ENCODE measurements around the gene FTSJ3.
"Not testable (repeated sequence)": the region's sequence is repeated elsewhere in the genome, so short reads cannot be mapped to it uniquely, and the experiment has no call there.

FTSJ3 gene

DNA sequence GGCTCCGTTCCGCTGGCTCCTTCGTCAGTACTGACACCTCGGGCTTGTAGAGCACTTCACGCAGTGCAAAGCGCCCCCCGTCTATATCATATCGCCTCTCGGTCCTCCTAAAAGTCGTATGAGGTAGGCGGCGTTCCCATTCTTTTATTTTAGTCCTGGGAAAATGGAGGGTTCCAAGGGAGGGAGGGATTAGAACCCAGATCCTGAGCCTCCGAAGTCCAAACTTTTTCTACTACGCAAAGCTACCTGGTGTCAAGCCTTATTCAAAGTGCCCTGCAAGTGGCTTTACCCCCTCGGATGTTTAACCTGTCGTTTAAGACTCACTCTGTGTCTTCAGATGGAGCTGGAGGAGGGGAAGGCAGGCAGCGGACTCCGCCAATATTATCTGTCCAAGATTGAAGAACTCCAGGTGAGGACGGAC is 348 bp upstream of the FTSJ3 start:
- DNase-seq (ENCODE audit: low spot score): no peak

DNA sequence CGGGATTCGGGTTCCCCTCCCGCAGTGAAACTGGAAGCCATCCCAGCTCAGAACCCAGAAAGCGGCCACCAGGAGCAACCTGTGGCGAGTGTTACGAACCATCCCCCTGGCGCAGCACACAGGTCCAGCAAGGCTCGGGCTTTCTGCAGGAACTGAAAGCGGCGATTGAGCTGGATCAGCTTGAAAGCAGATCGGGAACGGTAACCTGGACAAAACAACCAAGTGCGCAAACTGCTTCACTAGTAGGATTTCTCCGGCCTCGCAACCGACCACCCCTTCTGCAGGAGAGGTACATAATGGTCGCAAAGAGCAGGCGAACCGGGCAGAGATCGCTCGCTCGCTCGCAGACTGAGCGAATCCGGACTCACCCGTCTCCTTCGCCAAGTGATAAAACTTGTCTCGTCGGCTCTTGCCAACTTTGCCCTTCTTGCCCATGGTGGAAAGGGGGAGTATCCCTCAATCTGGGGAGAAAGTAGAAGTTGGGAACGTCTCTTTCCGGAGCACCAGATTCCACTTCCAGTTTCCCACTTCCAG is 928 bp downstream of the FTSJ3 start:
- no peak for DNase-seq (ENCODE audit: low spot score)

GRCh38 chr17:63824362-63824761 is 3.1 kb downstream of the FTSJ3 start:
- DNase-seq (ENCODE audit: low spot score): no peak

DNA sequence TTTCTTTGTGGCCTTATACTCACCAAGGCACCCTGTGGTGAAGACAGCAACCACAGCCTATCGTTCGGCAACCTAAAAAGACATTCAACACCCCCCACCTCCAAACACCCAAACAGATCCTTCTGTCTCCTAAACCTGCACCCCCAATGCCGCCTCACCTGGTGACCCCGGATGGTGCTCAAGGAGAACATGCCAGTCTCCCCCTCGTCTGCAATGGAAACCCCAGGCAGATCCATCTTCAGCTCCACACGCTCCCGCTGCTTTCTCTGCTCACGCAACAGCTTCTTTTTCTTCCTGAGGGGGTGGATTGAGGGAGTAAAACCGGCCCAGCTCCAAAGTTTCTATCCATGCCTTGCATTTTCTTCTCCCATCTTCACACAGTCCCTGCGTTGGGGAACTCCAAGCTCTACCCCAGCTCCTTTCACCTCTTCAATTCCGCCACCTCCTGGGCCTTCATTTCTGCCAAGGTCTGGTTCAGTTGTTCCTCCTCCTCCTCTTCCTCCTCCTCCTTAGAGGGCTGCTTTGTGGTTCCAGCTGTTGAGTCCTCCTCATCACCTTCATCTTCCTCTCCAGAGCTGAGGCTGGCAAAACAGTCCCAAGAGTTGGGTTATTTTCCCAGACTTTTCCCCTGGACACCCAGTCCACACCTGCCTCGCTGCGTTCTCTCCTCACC is 3.7 kb downstream of the FTSJ3 start:
- DNase-seq (ENCODE audit: low spot score): no peak

DNA sequence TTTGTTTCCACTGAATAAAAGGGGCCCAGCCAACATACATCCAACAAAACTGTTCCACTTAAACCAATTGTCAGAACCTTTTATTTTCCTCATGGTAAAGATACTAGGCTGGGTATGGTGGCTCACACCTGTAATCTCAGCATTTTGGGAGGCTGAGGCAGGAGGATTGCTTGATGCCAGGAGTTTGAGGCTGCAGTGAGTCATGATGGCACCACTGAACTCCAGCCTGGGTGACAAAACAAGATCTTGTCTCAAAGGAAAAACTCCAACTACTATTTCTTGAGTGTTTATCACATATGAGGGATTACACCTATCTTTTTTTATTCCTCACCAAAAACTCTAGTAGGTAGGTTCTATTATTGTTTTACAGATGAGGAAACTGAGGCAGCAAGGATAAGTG is 4.9 kb downstream of the FTSJ3 start:
- DNase-seq (ENCODE audit: low spot score): no peak

GRCh38 chr17:63821804-63822203 is 5.7 kb downstream of the FTSJ3 start:
- DNase-seq (ENCODE audit: low spot score): no peak

DNA sequence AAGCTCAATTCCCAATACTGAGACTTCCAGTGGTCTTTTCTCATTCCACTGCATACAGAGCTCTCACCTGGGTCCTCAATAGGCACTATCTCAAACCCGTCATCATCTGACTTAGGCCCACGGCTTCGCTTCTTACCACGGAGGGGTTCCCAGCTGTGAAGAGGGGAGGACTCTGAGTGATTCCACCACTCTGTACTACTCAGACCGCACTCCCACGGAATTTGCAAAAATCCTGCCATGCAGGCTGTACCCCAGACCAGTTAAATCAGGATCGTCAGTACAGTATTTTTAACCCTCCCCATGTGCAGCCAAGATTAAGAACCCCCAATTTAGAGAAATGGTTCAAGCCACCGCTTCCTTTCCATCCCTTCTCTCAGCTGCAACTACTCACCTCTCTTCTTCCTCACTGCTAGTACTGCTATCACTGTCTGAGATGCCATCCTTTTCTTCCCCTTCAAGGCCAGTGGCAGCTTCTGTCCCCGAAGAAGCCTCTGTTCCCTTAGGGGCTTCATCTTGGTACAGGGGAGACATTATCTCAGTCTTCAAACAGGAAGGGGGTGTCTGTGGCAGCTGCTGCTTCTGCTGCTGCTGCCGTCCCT is 6.4 kb downstream of the FTSJ3 start:
- DNase-seq (ENCODE audit: low spot score): no peak

DNA sequence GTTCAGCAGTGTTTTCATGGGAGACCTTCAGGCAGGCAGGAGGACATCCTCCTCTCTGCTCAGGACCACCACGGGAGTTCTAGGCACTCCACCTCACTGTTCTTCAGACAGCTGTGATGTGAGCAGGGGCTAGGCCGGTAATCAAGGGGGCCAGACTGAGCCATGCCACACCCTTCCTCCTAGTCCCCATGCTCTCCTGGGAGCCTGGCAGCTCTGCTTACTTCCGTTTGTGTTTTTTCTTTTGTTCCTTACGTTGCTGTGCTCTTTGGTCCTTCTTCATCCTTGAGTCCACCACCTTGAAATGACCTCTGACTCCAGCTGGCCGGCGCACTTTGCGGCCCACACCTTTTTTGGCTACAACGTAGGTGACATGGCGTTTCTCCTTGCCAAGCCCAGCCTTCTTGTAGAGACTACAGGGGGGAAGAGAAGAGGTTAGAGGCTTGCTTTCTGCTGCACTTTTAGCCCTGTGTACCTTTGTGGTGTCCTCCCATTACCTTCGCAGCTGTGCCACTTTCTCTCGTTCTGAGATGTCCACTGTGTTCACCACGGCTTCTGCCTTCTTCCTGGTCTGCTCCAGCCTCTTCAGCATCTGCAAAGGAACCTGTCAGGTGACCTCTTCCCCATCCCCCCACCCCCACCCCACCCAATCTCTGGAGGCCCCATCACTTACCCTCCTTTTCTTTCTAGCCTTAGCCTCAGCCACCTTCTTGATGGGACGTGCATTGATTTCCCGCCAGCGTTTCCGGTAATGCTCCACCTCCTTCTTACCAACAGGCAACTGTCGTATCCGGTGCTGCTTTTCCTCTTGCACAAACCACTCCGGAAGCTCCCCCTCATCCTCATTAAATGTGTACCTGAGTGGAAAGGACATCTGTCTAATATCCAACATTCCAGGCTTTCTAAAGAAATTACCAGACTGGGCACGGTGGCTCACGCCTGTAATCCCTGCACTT is 7.6 kb downstream of the FTSJ3 start:
- no peak for DNase-seq (ENCODE audit: low spot score)

- DNase-seq (ENCODE audit: low spot score): no peak
Measured at GRCh38 chr17:63819131-63819530, 8.3 kb downstream of the FTSJ3 start.

DNA sequence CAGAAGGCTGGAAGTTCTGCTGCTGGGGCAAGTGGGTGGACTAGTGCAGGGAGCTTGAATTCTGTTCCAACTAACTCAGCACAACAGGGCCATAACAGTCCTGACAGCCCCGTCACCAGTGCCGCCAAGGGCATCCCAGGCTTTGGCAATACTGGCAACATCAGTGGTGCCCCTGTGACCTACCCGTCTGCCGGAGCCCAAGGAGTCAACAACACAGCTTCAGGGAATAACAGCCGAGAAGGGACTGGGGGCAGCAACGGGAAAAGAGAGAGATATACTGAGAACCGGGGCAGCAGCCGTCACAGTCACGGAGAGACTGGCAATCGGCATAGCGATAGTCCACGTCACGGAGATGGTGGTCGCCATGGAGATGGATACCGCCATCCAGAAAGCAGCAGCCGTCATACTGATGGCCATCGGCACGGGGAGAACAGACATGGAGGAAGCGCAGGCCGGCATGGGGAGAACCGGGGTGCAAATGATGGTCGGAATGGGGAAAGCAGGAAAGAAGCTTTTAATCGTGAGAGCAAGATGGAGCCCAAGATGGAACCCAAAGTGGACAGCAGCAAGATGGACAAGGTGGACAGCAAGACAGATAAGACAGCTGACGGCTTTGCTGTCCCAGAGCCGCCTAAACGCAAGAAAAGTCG is 9.6 kb downstream of the FTSJ3 start:
- no peak for DNase-seq (ENCODE audit: low spot score)

DNA sequence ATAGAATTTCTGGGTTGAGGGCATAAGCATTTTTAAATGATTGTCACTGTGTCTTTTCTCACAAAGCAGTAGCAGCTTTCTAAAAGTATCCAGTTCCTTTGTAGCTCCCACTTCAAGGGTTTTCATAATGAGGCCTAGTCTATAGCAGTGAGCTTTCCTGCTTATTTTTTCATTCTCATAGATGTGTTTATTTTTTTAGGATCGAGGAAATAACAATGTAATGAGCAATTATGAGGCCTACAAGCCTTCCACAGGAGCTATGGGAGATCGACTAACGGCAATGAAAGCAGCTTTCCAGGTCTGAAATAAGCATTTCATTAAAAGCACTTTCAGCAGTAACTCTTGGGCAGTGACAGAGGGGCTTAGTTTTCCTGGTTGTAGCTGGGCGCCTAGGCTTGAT is 10.8 kb downstream of the FTSJ3 start:
- DNase-seq (ENCODE audit: low spot score): no peak

DNA sequence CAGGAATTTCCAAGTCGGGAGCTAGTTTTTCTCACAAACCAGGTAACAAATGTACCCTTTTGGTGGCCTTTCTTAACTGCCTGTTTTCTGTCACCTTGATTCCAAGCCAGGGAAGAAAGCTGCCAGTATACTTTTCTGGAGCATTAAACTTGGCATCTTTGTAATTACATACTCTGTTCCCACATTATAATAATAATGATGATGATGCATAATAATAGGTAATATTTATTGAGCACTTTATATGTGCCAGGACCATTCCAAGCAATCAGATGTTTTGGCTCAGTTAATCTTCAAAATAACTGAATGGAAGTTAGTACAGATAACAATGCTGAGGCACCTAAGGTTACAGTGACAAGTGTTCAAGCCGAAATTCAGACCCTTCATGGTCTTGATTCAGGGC is 11.3 kb downstream of the FTSJ3 start:
- no peak for DNase-seq (ENCODE audit: low spot score)

DNA sequence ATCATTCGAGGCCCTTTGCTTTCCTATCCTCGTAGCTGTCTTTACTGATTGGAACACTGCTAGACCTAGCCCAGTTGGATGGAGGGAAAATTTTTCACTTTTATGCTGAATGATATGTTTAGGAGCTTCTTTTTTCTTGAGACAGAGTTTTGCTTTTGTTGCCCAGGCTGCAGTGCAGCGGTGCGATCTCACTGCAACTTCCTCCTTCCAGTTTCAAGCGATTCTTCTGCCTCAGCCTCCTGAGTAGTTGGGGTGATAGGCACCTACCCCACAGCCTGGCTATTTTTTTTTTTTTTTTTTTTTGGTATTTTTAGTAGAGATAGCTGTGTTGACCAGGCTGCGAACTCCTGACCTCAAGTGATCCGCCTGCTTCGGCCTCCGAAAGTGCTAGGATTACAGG is 17.5 kb downstream of the FTSJ3 start:
- DNase-seq (ENCODE audit: low spot score): no peak

DNA sequence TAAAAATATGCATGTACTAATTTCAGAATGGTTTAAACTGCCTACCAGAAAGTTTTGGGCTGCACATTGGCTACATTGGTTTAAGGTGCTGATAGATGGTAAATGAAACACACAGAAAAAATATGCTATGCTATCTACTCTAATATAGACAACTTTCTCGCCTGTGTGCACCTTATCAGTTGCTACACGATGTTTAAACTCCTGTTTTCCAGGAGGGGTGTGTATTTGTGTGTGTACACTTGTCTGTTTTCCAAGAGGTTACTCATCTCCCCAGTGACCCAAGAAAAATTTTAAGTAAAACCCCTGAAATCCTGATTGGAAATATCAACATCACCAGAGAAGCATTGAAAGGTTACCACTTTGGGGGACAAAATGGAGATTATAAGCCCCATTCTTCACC is 21.9 kb downstream of the FTSJ3 start:
- DNase-seq (ENCODE audit: low spot score): no peak

DNA sequence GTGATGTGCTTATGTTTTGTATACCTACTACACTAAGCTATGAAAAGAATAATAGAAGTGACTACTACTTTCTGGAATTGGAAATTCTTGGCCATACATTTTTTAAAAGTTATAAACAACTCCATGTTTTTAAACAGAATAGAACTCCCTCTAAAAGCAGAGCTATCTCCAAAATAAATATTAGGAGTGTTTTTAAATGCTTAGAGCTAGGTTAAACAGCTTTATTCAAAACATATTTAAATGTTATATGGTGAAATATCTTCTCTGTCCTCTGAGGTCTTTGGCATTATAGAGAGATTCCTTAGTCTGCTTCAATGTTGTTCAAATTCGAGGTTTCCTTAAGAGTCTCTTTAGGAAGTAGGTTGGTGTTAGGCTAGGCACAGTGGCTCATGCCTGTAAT is 23.1 kb downstream of the FTSJ3 start:
- DNase-seq (ENCODE audit: low spot score): no peak

DNA sequence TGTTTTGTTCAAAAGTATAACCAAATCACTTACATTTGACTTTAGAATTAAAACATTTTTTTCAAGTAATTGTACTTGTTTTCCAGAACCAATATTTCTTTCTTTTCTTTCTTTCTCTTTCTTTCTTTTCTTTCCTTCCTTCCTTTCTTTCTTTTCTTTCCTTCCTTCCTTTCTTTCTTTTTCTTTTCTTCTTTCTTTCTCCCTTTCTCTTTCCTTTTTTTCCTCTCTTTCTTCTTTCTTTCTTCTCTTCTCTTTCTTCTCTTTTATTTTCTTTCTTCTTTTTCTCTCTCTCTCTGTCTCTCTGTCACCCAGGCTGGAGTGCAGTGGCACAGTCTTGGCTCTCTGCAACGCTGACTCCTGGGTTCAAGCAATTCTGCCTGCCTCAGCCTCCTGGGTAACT is 26.7 kb downstream of the FTSJ3 start:
- no peak for DNase-seq (ENCODE audit: low spot score)

DNA sequence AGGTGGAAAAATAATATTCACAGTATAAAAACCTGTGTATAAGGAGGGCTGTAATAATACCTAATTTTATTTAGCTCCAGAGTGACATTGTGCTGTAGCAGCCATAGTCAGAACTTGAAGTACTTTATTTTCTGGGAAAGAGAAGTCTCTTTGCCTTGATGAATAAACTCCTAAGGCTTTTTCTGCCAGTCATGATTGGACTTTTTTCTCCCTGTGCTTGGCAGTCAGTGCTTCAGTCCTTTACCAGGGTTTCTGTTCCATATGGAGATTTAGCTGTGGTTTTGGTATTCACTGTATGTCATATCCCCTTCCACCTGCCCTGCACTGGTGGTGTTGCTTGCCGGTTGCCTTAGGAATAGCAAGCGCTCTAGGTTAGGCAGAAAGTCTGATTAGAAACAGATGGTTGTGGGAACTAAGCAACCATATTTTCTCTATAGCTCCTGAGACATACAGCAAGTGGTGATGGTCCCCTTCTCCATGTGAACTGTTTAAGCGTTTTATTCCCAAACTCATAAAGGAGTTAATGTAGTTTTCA is 28.8 kb downstream of the FTSJ3 start:
- no peak for DNase-seq (ENCODE audit: low spot score)

- DNase-seq (ENCODE audit: low spot score): not testable (repeated sequence)
Measured at GRCh38 chr17:63796375-63796774, 31.1 kb downstream of the FTSJ3 start.

DNA sequence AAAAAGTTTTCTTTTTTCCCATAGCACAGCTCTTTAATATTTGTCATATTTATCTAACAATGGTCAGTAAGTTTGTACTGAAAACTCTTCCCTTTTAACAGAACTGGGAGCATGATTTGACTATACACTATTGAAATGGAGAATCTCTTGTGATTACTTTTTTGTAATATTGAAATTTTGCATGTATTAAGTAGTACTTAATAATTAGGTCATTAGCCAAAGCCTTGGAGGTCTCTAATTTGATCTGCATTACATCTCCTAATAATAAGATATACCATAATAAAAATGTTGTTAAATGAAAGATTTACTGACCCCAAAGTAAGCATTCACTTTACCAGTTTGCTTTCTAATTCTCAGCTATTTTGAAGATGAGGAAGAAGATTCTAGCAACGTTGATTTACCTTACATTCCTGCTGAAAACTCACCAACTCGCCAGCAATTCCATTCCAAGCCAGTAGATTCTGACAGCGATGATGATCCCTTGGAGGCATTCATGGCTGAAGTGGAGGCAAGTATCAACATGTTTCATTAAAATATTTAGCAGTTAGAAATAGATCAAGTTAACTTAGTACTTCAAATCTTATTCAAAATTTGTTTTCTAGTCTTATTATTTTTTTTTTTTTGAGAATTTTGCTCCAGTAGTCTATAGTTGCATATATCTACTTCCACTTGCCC is 35.3 kb downstream of the FTSJ3 start:
- DNase-seq (ENCODE audit: low spot score): no peak

- no peak for DNase-seq (ENCODE audit: low spot score)
Measured at GRCh38 chr17:63790057-63790456, 37.4 kb downstream of the FTSJ3 start.

- no peak for DNase-seq (ENCODE audit: low spot score)
Measured at GRCh38 chr17:63786971-63787711, 40.3 kb downstream of the FTSJ3 start.
